ENCODE results near the gene TENM4.

The TENM4 gene

GRCh38 chr11:79198203-79198897 lies 242.5 kb downstream of the TENM4 start:
- TF ChIP-seq TAF1 (IDR thresholded peaks at IDR 0.05; ENCODE audit: borderline replicate concordance, insufficient read depth, low read length) (no peak), POLR2AphosphoS5 (IDR thresholded peaks at IDR 0.05; ENCODE audit: low read depth, low read length) (no peak), FOXP2 (optimal IDR thresholded peaks at IDR 0.05; ENCODE audit: borderline replicate concordance, extremely low read depth, extremely low read length, insufficient read depth) (no peak), REST (IDR thresholded peaks at IDR 0.05; ENCODE audit: insufficient read depth in 1 of 2, low read depth in 2 of 2, low read length in 2 of 2) (no peak), SIN3A (IDR thresholded peaks at IDR 0.05; ENCODE audit: borderline replicate concordance, insufficient read depth, low read length) (no peak)

- TF ChIP-seq FOXP2 (optimal IDR thresholded peaks at IDR 0.05; ENCODE audit: borderline replicate concordance, extremely low read depth, extremely low read length, insufficient read depth), result no peak
- no peak for TF ChIP-seq POLR2AphosphoS5 (IDR thresholded peaks at IDR 0.05; ENCODE audit: low read depth, low read length)
- TF ChIP-seq SIN3A (IDR thresholded peaks at IDR 0.05; ENCODE audit: borderline replicate concordance, insufficient read depth, low read length), result no peak
- no peak for TF ChIP-seq TAF1 (IDR thresholded peaks at IDR 0.05; ENCODE audit: borderline replicate concordance, insufficient read depth, low read length)
- TF ChIP-seq REST (IDR thresholded peaks at IDR 0.05; ENCODE audit: insufficient read depth in 1 of 2, low read depth in 2 of 2, low read length in 2 of 2), result no peak
These were observed 243.9 kb downstream of the TENM4 start for GRCh38 chr11:79196950-79197349.

GRCh38 chr11:79195209-79195608 lies 245.6 kb downstream of the TENM4 start:
- TF ChIP-seq REST (IDR thresholded peaks at IDR 0.05; ENCODE audit: insufficient read depth in 1 of 2, low read depth in 2 of 2, low read length in 2 of 2) (no peak), POLR2AphosphoS5 (IDR thresholded peaks at IDR 0.05; ENCODE audit: low read depth, low read length) (no peak), FOXP2 (optimal IDR thresholded peaks at IDR 0.05; ENCODE audit: borderline replicate concordance, extremely low read depth, extremely low read length, insufficient read depth) (no peak), SIN3A (IDR thresholded peaks at IDR 0.05; ENCODE audit: borderline replicate concordance, insufficient read depth, low read length) (no peak), TAF1 (IDR thresholded peaks at IDR 0.05; ENCODE audit: borderline replicate concordance, insufficient read depth, low read length) (no peak)

GRCh38 chr11:79193663-79194310 lies 247.0 kb downstream of the TENM4 start:
- TF ChIP-seq FOXP2 (optimal IDR thresholded peaks at IDR 0.05; ENCODE audit: borderline replicate concordance, extremely low read depth, extremely low read length, insufficient read depth), result no peak
- no peak for TF ChIP-seq REST (IDR thresholded peaks at IDR 0.05; ENCODE audit: insufficient read depth in 1 of 2, low read depth in 2 of 2, low read length in 2 of 2)
- no peak for TF ChIP-seq POLR2AphosphoS5 (IDR thresholded peaks at IDR 0.05; ENCODE audit: low read depth, low read length)
- no peak for TF ChIP-seq SIN3A (IDR thresholded peaks at IDR 0.05; ENCODE audit: borderline replicate concordance, insufficient read depth, low read length)
- no peak for TF ChIP-seq TAF1 (IDR thresholded peaks at IDR 0.05; ENCODE audit: borderline replicate concordance, insufficient read depth, low read length)
